ENCODE measurements around the gene ACTR10.

DNA sequence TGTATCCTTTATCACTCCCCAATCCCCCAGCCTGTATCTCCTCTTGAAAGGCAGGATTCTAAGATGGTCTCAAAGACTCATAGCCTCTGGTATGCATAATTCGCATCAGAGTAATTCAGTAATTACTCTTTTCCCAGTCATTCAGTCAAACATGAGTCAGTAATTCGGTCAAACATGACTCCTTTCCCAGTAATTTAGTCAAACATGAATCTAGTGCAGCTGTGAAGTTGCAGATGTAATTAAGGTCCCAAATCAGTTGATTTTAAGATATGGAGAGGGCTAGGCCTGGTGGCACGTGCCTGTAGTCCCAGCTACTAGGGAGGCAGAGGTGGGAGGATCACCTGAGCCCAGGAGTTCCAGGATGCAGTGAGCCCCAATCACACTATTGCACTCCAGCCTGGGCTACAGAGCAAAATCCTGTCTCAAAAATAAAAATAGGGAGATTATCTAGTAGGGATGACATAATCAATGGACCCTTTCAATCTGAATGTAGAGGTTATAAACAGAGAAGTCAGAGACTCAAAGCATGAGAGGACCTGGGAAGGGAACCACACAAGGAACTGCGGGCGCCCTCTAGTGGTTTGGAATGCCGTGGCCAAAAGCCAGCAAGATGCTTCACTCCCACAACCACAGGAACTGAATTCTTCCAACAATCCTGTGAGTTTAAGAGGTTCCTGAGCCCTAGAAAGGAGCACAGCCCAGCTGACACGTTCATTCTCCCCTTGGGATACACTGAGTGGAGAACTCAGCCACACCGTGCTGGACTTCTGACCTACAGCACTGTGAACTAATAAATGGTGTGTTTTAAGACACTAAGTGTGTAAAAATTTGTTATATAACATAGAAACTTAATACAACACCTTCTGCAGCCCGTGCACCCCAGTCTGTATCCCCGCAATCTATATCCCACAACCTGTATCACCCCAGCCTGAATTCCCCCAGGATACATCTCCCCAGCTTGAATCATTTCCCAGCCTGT is 33.7 kb upstream of the ACTR10 start:
- TF ChIP-seq, protein P1, sequence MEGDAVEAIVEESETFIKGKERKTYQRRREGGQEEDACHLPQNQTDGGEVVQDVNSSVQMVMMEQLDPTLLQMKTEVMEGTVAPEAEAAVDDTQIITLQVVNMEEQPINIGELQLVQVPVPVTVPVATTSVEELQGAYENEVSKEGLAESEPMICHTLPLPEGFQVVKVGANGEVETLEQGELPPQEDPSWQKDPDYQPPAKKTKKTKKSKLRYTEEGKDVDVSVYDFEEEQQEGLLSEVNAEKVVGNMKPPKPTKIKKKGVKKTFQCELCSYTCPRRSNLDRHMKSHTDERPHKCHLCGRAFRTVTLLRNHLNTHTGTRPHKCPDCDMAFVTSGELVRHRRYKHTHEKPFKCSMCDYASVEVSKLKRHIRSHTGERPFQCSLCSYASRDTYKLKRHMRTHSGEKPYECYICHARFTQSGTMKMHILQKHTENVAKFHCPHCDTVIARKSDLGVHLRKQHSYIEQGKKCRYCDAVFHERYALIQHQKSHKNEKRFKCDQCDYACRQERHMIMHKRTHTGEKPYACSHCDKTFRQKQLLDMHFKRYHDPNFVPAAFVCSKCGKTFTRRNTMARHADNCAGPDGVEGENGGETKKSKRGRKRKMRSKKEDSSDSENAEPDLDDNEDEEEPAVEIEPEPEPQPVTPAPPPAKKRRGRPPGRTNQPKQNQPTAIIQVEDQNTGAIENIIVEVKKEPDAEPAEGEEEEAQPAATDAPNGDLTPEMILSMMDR (conservative IDR thresholded peaks at IDR 0.05), result peak; percentile 95
- TF ChIP-seq ZFX (IDR thresholded peaks at IDR 0.05), result no peak
